IMR-90 (cell line): ENCODE results near the gene JMJD7. TPM values are rescaled to one million over a fixed set of nuclear protein-coding genes. Genes with fewer than 3 reads are reported as not detected.

Source experiments
- ATAC-seq: fragments of 200-7000 bp; cut with Tn5 transposase; 2 replicates; pipeline ENCODE4 v1.9.1; 2020; ENCODE audit warnings: low read depth, mild to moderate bottlenecking, moderate library complexity
- BruUV-seq: library from RNA; stranded (reverse); fragments of 400-500 nt; replicated peaks from 2 replicates; lab custom pipeline; 2021; lab: Mats Ljungman, UMichigan
- CTCF ChIA-PET: fragments of 300-600 bp; formaldehyde crosslinking; extraction: SDS; loops from one replicate; lab custom pipeline; 2021; ENCODE audit warnings: antibody characterized with exemption; lab: Yijun Ruan, JAX
- POLR2A ChIA-PET: fragments of 300-600 bp; sonication (Branson Sonifier 250); formaldehyde crosslinking; loops from one replicate; lab custom pipeline; 2022; ENCODE audit warnings: antibody characterized with exemption; ENCODE audit not compliant: unreplicated experiment; lab: Charles Lee
- DNase-seq: peaks from one replicate; pipeline ENCODE4 v3.0.0; 2013
- H2AFZ ChIP-seq: replicated peaks from 2 replicates; pipeline ENCODE3; 2013; ENCODE audit warnings: low read length, mild to moderate bottlenecking; ENCODE audit not compliant: poor library complexity
- H2AK5ac ChIP-seq: 2 replicates; pipeline ENCODE4 v1.6.1; 2013; ENCODE audit warnings: low read depth, low read length, inconsistent platforms
- H2AK9ac ChIP-seq: replicated peaks from 2 replicates; pipeline ENCODE3; 2013; ENCODE audit warnings: mild to moderate bottlenecking, low read depth, low read length, moderate library complexity; ENCODE audit not compliant: poor library complexity
- H2BK120ac ChIP-seq: 2 replicates; pipeline ENCODE4 v1.6.1; 2013; ENCODE audit warnings: low read depth, low read length, inconsistent platforms
- H2BK15ac ChIP-seq: 3 replicates; pipeline ENCODE4 v1.6.1; 2013; ENCODE audit warnings: low read depth, low read length, inconsistent platforms
- H2BK20ac ChIP-seq: 2 replicates; pipeline ENCODE4 v1.6.1; 2013; ENCODE audit warnings: low read depth, mild to moderate bottlenecking, inconsistent platforms, low read length, moderate library complexity
- H2BK5ac ChIP-seq: 2 replicates; pipeline ENCODE4 v1.6.1; 2013; ENCODE audit warnings: mild to moderate bottlenecking, low read depth, low read length, inconsistent platforms; ENCODE audit not compliant: poor library complexity, severe bottlenecking
- H3K14ac ChIP-seq: replicated peaks from 2 replicates; pipeline ENCODE4 v1.6.1; 2013; ENCODE audit warnings: low read depth, low read length, inconsistent platforms
- H3K18ac ChIP-seq: 2 replicates; pipeline ENCODE4 v1.6.1; 2013; ENCODE audit warnings: low read depth, low read length, control low read depth
- H3K23ac ChIP-seq: 2 replicates; pipeline ENCODE4 v1.6.1; 2013; ENCODE audit warnings: low read depth, low read length, inconsistent platforms
- H3K27ac ChIP-seq: 2 replicates; pipeline ENCODE4 v1.5.1; 2013; ENCODE audit warnings: mild to moderate bottlenecking, control low read depth, low read length; ENCODE audit not compliant: insufficient read depth
- H3K27me3 ChIP-seq: 2 replicates; pipeline ENCODE4 v1.6.1; 2013; ENCODE audit warnings: low read length; ENCODE audit not compliant: control insufficient read depth, insufficient read depth
- H3K36me3 ChIP-seq: 2 replicates; pipeline ENCODE4 v1.6.1; 2013; ENCODE audit warnings: low read length, mixed read lengths; ENCODE audit not compliant: control insufficient read depth, insufficient read depth
- H3K4ac ChIP-seq: 2 replicates; pipeline ENCODE4 v1.6.1; 2013; ENCODE audit warnings: low read depth, low read length, inconsistent platforms
- H3K4me1 ChIP-seq: 2 replicates; pipeline ENCODE4 v1.6.1; 2013; ENCODE audit warnings: low read length, mixed read lengths; ENCODE audit not compliant: control insufficient read depth, insufficient read depth
- H3K4me2 ChIP-seq: 2 replicates; pipeline ENCODE4 v1.6.1; 2013; ENCODE audit warnings: low read depth, mild to moderate bottlenecking, control low read depth, low read length, moderate library complexity
- H3K4me3 ChIP-seq: 2 replicates; pipeline ENCODE4 v1.5.1; 2013; ENCODE audit warnings: low read depth, mild to moderate bottlenecking, control low read depth, low read length, moderate library complexity; ENCODE audit not compliant: insufficient read depth
- H3K56ac ChIP-seq: 2 replicates; pipeline ENCODE4 v1.6.1; 2013; ENCODE audit warnings: low read length, inconsistent platforms; ENCODE audit not compliant: insufficient read depth; ENCODE audit errors: extremely low read depth
- H3K79me1 ChIP-seq, 2 experiments: 2 replicates each; pipeline ENCODE4 v1.6.1; 2013; ENCODE audit warnings: low read length in 2 of 2, inconsistent platforms in 1 of 2, low read depth in 1 of 2
- H3K9ac ChIP-seq: 2 replicates; pipeline ENCODE4 v1.6.1; 2013; ENCODE audit warnings: low read depth, low read length, control low read depth
- H3K9me1 ChIP-seq: 2 replicates; pipeline ENCODE4 v1.6.1; 2013; ENCODE audit warnings: low read length, inconsistent platforms; ENCODE audit not compliant: insufficient read depth
- H3K9me3 ChIP-seq: 2 replicates; pipeline ENCODE4 v1.6.1; 2013; ENCODE audit warnings: low read length; ENCODE audit not compliant: control insufficient read depth, insufficient read depth
- H4K20me1 ChIP-seq: 2 replicates; pipeline ENCODE4 v1.6.1; 2013; ENCODE audit warnings: low read length, inconsistent platforms; ENCODE audit not compliant: insufficient read depth
- H4K5ac ChIP-seq: 2 replicates; pipeline ENCODE4 v1.6.1; 2013; ENCODE audit warnings: mild to moderate bottlenecking, low read depth, low read length, control low read depth
- H4K8ac ChIP-seq, 2 experiments: 2 replicates each; pipeline ENCODE4 v1.6.1; 2013; ENCODE audit warnings: low read depth in 2 of 2, low read length in 2 of 2, control low read depth in 1 of 2, inconsistent platforms in 1 of 2
- H4K91ac ChIP-seq: 2 replicates; pipeline ENCODE4 v1.6.1; 2013; ENCODE audit warnings: low read depth, low read length, inconsistent platforms; ENCODE audit not compliant: insufficient read depth
- MAZ ChIP-seq: IDR thresholded peaks from 2 replicates; pipeline ENCODE4 v1.6.1; 2012; ENCODE audit warnings: low read depth, mild to moderate bottlenecking, low read length, improper control_type of control experiment, moderate library complexity, borderline replicate concordance
- WGBS, 2 experiments: methylation state at CpG; one replicate each; pipeline versions ENCODE4 v1.1.5 to v1.1.7; 2013; ENCODE audit warnings: missing lambda C conversion rate in 2 of 2; ENCODE audit not compliant: insufficient read length in 1 of 2; ENCODE audit errors: extremely low coverage in 2 of 2; 5-methylcytosine and 5-hydroxymethylcytosine counted together
- dilution Hi-C: fragments of 300-500 bp; cut with HindIII; formaldehyde crosslinking; loops from one replicate; pipeline ENCODE4 v1.14.3; 2018; ENCODE audit warnings: low sequenced_read_pairs; ENCODE audit not compliant: unreplicated experiment
- in situ Hi-C: fragments of 300-500 bp; cut with MboI; formaldehyde crosslinking; loops from 3 replicates; pipeline ENCODE4 v1.14.3; 2019; ENCODE audit warnings: low sequenced_read_pairs, inconsistent platforms, mixed read lengths
- intact Hi-C: fragments of 100-400 bp; cut with micrococcal nuclease; formaldehyde crosslinking; loops from 2 replicates; pipeline ENCODE4 v1.10.0; 2022
- polyA plus RNA-seq, 3 experiments: library from polyadenylated mRNA; depleted of rRNA; stranded (reverse); fragments of >200 nt; gene quantifications; 2 replicates each; pipeline ENCODE4 v1.2.3, GENCODE V29; 2012; ENCODE audit warnings: low replicate concordance in 1 of 3
- total RNA-seq: library from RNA; depleted of rRNA; stranded (reverse); fragments of >200 nt; gene quantifications from 2 replicates; pipeline ENCODE4 v1.2.3, GENCODE V29; 2012

The JMJD7 gene
- total and polyA plus RNA-seq, 2 of the 4 experiments (the other 2 are of a cell fraction), result 5.0 to 6.3 TPM

DNA sequence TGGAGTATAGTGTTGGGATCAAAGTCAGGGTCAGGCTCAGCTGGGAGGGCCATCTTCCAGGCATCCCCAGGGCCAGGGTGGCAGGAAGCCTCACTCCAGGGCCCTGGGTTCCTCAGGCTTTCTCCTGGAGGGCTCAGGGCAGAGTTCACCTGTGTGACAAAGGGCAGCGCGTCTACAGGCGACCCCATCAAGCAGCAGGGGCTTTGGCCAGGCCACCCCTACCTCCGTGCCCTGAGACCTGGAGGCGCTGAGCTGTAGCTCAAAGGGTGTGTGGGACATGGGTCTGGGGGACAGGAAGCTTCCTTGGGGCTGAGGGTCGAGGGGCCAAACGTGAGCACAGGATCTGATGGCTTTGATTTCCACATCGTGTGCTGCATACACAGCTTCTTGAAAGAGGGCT lies 53.2 kb downstream of the JMJD7 start:
- no peak overlapping the region for H3K27ac ChIP-seq
- TF ChIP-seq MAZ, result no peak
- no peak overlapping the region for H3K18ac ChIP-seq
- in situ Hi-C loops (no loop called here), intact Hi-C loops (no loop called here), dilution Hi-C loops (no loop called here)
- CTCF ChIA-PET, result interaction anchor here (1.1 kb wide), 1 partner anchor 24 kb away, joined by 4 read pairs; no protein-coding TSS in a partner anchor
- no peak overlapping the region for H2AK5ac ChIP-seq
- H4K91ac ChIP-seq, result no peak overlapping the region
- H3K36me3 ChIP-seq, result no peaks in the 10 kb centered on the region
- H2AK9ac ChIP-seq, result peak overlapping the region; percentile 8
- H3K27me3 ChIP-seq, result peaks cover 35% of the 10 kb centered on the region
- no peak overlapping the region for H2BK5ac ChIP-seq
- ATAC-seq (no peak), DNase-seq (no peak)
- WGBS, 2 experiments, result 88% methylated on average over 7 of the region's 8 CpGs; no CpG with 5 or more reads in 1 of the 2 experiments
- 0 out of 2 replicates have a peak, but pooled peaks cover 2% of the 10 kb centered on the region for H3K4me1 ChIP-seq
- H3K4ac ChIP-seq, result no peak overlapping the region
- H2BK15ac ChIP-seq, result no peak overlapping the region
- no peak overlapping the region for H2AFZ ChIP-seq
- H4K20me1 ChIP-seq, result peaks cover 9% of the 10 kb centered on the region; the same call in 1 of the 2 replicates
- no peak overlapping the region for H3K4me2 ChIP-seq
- no peak overlapping the region for H2BK20ac ChIP-seq
- H4K8ac ChIP-seq, result no peak overlapping the region
- H3K4me3 ChIP-seq, result no peak overlapping the region
- no peak overlapping the region for H3K9ac ChIP-seq
- POLR2A ChIA-PET, result interaction anchor here (0.6 kb wide), 1 partner anchor 63 kb away, joined by 3 read pairs; no protein-coding TSS in a partner anchor
- H3K23ac ChIP-seq, result no peak overlapping the region
- no peaks in the 10 kb centered on the region for H3K9me3 ChIP-seq
- H2BK120ac ChIP-seq, result no peak overlapping the region
- no peak overlapping the region for H3K14ac ChIP-seq
- no TSS peak for BruUV-seq
- no peaks in the 10 kb centered on the region for H3K79me1 ChIP-seq
- H3K9me1 ChIP-seq, result no peaks in the 10 kb centered on the region
- no peak overlapping the region for H3K56ac ChIP-seq
- H4K5ac ChIP-seq, result no peak overlapping the region
